ENCODE results near the gene TSPO2.

- TF ChIP-seq CTCF (IDR thresholded peaks at IDR 0.05 in 2 of 3, conservative IDR thresholded peaks at IDR 0.05 in 1 of 3; ENCODE audit: borderline replicate concordance in 1 of 3, insufficient read depth in 1 of 3, low read depth in 2 of 3, low read length in 2 of 3): no peak
- TF ChIP-seq RAD21 (IDR thresholded peaks at IDR 0.05; ENCODE audit: low read depth): no peak
- no peak for TF ChIP-seq REST (IDR thresholded peaks at IDR 0.05; ENCODE audit: low read depth)
- TF ChIP-seq POLR2A (IDR thresholded peaks at IDR 0.05; ENCODE audit: borderline replicate concordance, extremely low read depth, insufficient read depth, insufficient read length): no peak
- TF ChIP-seq EGR1 (IDR thresholded peaks at IDR 0.05; ENCODE audit: low read depth): no peak
- TF ChIP-seq ATF3 (IDR thresholded peaks at IDR 0.05): no peak
- no peak for TF ChIP-seq MAX (IDR thresholded peaks at IDR 0.05)
- TF ChIP-seq POLR2AphosphoS5 (IDR thresholded peaks at IDR 0.05; ENCODE audit: low read depth, low read length): no peak
These were observed at the start of gene TSPO2 for GRCh38 chr6:41042226-41043055.
